PC-9 (cell line): ENCODE measurements around the gene MTX1.
"Not testable (repeated sequence)": the region's sequence is repeated elsewhere in the genome, so short reads cannot be mapped to it uniquely, and the experiment has no call there.

Experiments used
- CTCF ChIP-seq: fragments of 200-600 bp; sonication (generic); conservative IDR thresholded peaks from 2 replicates; pipeline ENCODE4 v1.6.1; 2017; ENCODE audit warnings: mixed run types, antibody characterized with exemption, mild to moderate bottlenecking, moderate library complexity
- EZH2 ChIP-seq: fragments of 200-600 bp; sonication (generic); IDR thresholded peaks from 2 replicates; pipeline ENCODE4 v1.8.0; 2017; ENCODE audit warnings: antibody characterized with exemption, low read depth

- TF ChIP-seq CTCF, EZH2: not testable (repeated sequence)
These were observed 3.0 kb downstream of the MTX1 start for GRCh38 chr1:155211381-155212050.
